Transverse colon (tissue), 4 donors: ENCODE results near the gene ADPRS. TPM values are rescaled to one million over a fixed set of nuclear protein-coding genes. Genes with fewer than 3 reads are reported as not detected.

Experiments used
- DNase-seq: peaks from one replicate; pipeline ENCODE4 v3.0.0-alpha.2; 2019
- H3K27ac ChIP-seq, 4 donors: fragments of 200-600 bp; sonication (generic); 2 replicates each; pipeline ENCODE4 v1.5.1; 2016 to 2018; ENCODE audit warnings: inconsistent platforms in 4 of 4
- H3K27me3 ChIP-seq: fragments of 200-600 bp; sonication (generic); 2 replicates; pipeline ENCODE4 v1.5.1; 2017; ENCODE audit warnings: inconsistent platforms
- H3K36me3 ChIP-seq, 4 donors: fragments of 200-600 bp; sonication (generic); 2 replicates each; pipeline ENCODE4 v1.5.1; 2017 to 2019; ENCODE audit warnings: inconsistent platforms in 4 of 4
- H3K4me1 ChIP-seq, 4 donors: fragments of 200-600 bp; sonication (generic); 2 replicates each; pipeline ENCODE4 v1.5.1; 2017 to 2020; ENCODE audit warnings: inconsistent platforms in 4 of 4
- H3K4me3 ChIP-seq, 4 donors: fragments of 200-600 bp; sonication (generic); 1 replicate in 1 of 4; 2 replicates in 3 of 4; pipeline versions ENCODE4 v1.5.1 to v1.6.1; 2017 to 2019; ENCODE audit warnings: inconsistent platforms in 4 of 4
- H3K9me3 ChIP-seq, 2 donors: fragments of 200-600 bp; sonication (generic); 2 replicates each; pipeline ENCODE4 v1.5.1; 2017 to 2019; ENCODE audit warnings: inconsistent platforms in 2 of 2
- CTCF ChIP-seq, 5 experiments: fragments of 200-600 bp in 3 of 5; fragments of 450-650 bp in 2 of 5; sonication (generic) in 3 of 5; IDR thresholded peaks; 1 replicate in 2 of 5; 2 replicates in 3 of 5; pipeline ENCODE4 v1.5.1; 2016 to 2017; ENCODE audit warnings: antibody characterized with exemption in 5 of 5, inconsistent platforms in 3 of 5, mild to moderate bottlenecking in 2 of 5, moderate library complexity in 1 of 5
- EP300 ChIP-seq: sonication (generic); formaldehyde crosslinking; IDR thresholded peaks from one replicate; pipeline ENCODE4 v1.6.1; 2017; ENCODE audit warnings: antibody characterized with exemption, low read depth
- POLR2A ChIP-seq: fragments of 450-650 bp; IDR thresholded peaks from one replicate; pipeline ENCODE4 v1.6.1; 2016; ENCODE audit warnings: antibody characterized with exemption, mild to moderate bottlenecking, moderate library complexity
- POLR2AphosphoS5 ChIP-seq, 3 donors: sonication (generic); formaldehyde crosslinking; IDR thresholded peaks; one replicate each; pipeline ENCODE4 v1.6.1; 2016; ENCODE audit warnings: antibody characterized with exemption in 3 of 3
- WGBS, 2 donors: methylation state at CpG; one replicate each; pipeline ENCODE4 v1.1.5; 2018; ENCODE audit warnings: low coverage in 1 of 2; 5-methylcytosine and 5-hydroxymethylcytosine counted together
- in situ Hi-C, 4 donors: fragments of 200-750 bp; cut with MboI; loops; one replicate each; pipeline versions ENCODE4 v1.15.0 to v1.15.1; 2017; ENCODE audit warnings: low sequenced_read_pairs in 3 of 4, low pct_ligation_motif_present in 1 of 4, low pct_unique_long_range_greater_than_20kb in 1 of 4
- intact Hi-C: fragments of 100-400 bp; cut with DNase I; formaldehyde crosslinking; loops from one replicate; pipeline ENCODE4 v1.15.1; 2023; ENCODE audit warnings: low total_unique reads
- total RNA-seq, 4 donors: library from RNA; depleted of rRNA; stranded (reverse); fragments of >200 nt; gene quantifications; one replicate each; pipeline ENCODE4 v1.1.0, GENCODE V29; 2016

Gene ADPRS
- total RNA-seq, 4 donors from 2014 or later: 18.3 to 41.8 (median 28.6) TPM

GRCh38 chr1:36070349-36070748 lies 18.3 kb upstream of the ADPRS start:
- no peaks in the 10 kb centered on the region for H3K27me3 ChIP-seq
- H3K27ac ChIP-seq: no peak overlapping the region
- intact Hi-C loops: no loop called here
- H3K36me3 ChIP-seq: no peaks in the 10 kb centered on the region
- 82 to 83% methylated on average over 2 of the region's 2 CpGs for WGBS, 2 donors
- no peaks in the 10 kb centered on the region for H3K9me3 ChIP-seq
- DNase-seq: no peak
- TF ChIP-seq POLR2A: no peak
- no peak for TF ChIP-seq EP300
- TF ChIP-seq POLR2AphosphoS5 (IDR thresholded peaks at IDR 0.05): no peak
- no peak for TF ChIP-seq CTCF (IDR thresholded peaks at IDR 0.05)
- no peaks in the 10 kb centered on the region for H3K4me1 ChIP-seq
- in situ Hi-C loops: no loop called here
- no peak overlapping the region for H3K4me3 ChIP-seq

GRCh38 chr1:36076979-36077573 lies 11.6 kb upstream of the ADPRS start:
- Histone ChIP-seq H3K9me3 (no peaks in the 10 kb centered on the region), H3K36me3 (no peaks in the 10 kb centered on the region), H3K27me3 (no peaks in the 10 kb centered on the region), H3K27ac (no peak overlapping the region), H3K4me3 (no peak overlapping the region), H3K4me1 (no peaks in the 10 kb centered on the region)
- intact Hi-C loops (no loop called here), in situ Hi-C loops (no loop called here)
- TF ChIP-seq POLR2AphosphoS5 (IDR thresholded peaks at IDR 0.05): no peak
- TF ChIP-seq CTCF (IDR thresholded peaks at IDR 0.05): no peak
- TF ChIP-seq EP300: no peak
- TF ChIP-seq POLR2A: no peak
- no peak for DNase-seq
- 49 to 69% methylated on average over 3 to 4 of the region's 4 CpGs for WGBS, 2 donors

DNA sequence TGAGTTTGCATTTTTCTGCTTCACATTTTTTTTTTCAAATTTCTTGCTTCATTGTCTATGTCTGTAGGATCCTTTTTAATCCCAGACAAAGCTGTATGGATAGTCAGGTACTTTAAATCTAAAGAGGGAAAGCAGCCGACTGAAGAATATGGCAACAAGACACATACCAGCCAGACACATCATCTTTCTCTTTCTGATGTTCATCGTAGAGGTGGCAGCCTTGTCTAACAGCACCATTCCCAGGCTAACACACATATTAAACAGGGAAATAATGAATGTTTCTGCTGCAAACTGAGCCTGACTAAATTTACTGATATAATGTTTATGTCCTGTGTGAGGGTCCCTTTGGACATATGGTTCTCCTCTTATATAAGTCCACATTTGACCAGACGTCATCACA lies 8.5 kb upstream of the ADPRS start:
- intact Hi-C loops (no loop called here), in situ Hi-C loops (no loop called here)
- WGBS, 2 donors: 58 to 67% methylated on average over 3 of the region's 3 CpGs
- Histone ChIP-seq H3K4me1 (peaks cover 0 to 13% (median 9%) of the 10 kb centered on the region in 4 donors), H3K36me3 (no peaks in the 10 kb centered on the region), H3K27me3 (peaks cover 17% of the 10 kb centered on the region), H3K9me3 (no peaks in the 10 kb centered on the region), H3K27ac (no peak overlapping the region), H3K4me3 (no peak overlapping the region)
- no peak for DNase-seq
- TF ChIP-seq CTCF (IDR thresholded peaks at IDR 0.05) (no peak), POLR2A (no peak), POLR2AphosphoS5 (IDR thresholded peaks at IDR 0.05) (no peak), EP300 (no peak)

GRCh38 chr1:36080801-36081200 lies 7.9 kb upstream of the ADPRS start:
- 86 to 90% methylated on average over 6 of the region's 6 CpGs for WGBS, 2 donors
- Histone ChIP-seq H3K4me1 (peaks cover 0 to 13% (median 9%) of the 10 kb centered on the region in 4 donors), H3K4me3 (no peak overlapping the region), H3K36me3 (no peaks in the 10 kb centered on the region), H3K27ac (no peak overlapping the region), H3K27me3 (peaks cover 17% of the 10 kb centered on the region), H3K9me3 (no peaks in the 10 kb centered on the region)
- in situ Hi-C loops (no loop called here), intact Hi-C loops (no loop called here)
- DNase-seq: no peak
- TF ChIP-seq POLR2A: no peak
